GM12865 (cell line): ENCODE data around the gene CYP1B1.

Source experiments
- DNase-seq: peaks from one replicate; pipeline ENCODE4 v3.0.0; 2010; ENCODE audit warnings: low read depth
- H3K4me3 ChIP-seq: 2 replicates; pipeline ENCODE4 v1.5.1; 2011; ENCODE audit warnings: mild to moderate bottlenecking, low read depth, low read length, control low read depth
- TF ChIP-seq, protein P1 (sequence below): IDR thresholded peaks from 2 replicates; pipeline ENCODE4 v1.5.1; 2011; ENCODE audit warnings: low read length, control low read depth, low read depth, inconsistent platforms; ENCODE audit not compliant: insufficient read depth; ENCODE audit errors: missing control alignments

The CYP1B1 gene

DNA sequence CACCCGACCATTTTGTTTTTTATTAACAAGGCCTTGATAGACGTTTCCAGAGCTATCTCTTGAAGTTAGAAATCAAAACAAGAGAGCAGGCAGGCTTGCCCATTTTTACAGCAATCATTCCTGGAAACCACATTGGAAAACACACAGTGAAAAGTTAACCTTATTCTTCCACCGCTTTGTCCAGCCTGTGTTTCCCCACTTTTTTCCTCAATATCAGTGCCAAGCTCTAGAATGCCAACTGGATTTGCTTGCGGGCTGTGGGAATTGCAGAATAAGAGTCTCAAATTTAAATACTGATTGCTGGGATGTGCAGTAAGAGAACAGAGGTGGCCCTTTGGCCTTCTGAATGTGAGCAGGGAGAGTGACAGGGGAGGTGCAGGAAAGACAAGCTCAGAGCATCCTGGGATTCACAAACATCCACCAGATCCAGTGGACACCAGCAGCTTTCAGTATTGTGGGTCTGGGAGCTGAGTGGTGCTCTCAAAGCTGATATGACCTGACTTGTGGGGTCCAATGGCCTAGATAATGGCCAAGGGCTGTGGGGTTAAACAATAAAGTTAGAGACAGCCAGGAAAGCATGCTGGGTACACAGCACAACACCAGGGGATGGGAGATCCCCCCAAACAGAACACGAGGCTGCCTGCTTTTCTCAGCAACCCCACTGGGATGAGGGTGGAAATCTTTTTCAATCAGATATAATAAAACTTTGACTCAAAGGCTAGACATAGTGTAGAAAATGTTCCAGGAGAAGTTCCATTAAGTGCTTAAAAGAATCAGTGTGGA, 15.5 kb downstream of the CYP1B1 start:
- DNase-seq: no peak

DNA sequence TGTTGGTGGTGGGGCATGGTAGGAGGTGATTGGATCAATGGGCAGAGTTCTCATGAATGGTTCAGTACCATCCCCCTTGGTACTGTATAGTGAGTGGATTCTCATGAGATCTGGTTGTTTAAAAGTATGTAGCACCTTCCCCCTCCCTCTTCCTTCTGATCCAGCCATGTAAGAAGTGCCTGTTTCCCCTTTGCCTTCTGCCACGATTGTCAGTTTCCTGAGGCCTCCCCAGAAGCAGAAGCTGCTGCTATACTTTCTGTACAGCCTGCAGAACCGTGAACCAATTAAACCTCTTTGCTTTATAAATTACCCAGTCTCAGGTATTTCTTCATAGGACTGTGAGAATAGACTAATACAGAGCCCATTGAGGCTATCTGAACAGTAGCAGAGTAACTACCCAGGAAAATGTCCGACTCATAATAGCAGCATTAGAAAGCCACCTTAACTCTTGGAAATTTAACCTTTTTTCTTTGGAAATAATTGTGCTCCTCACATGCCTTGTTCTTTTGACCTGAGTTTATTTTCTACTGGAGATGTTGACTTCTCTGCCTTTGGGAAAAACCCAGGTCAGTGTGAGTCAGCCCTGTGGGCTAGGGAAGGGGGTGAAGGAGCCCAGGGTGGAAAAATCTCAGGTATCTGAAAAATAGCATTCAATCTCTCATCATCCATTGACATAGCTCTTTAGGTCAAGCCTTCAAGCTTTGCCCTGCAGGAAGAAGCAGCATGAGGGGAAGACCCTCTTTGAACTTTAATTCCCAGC, 18.1 kb downstream of the CYP1B1 start:
- TF ChIP-seq, protein P1, sequence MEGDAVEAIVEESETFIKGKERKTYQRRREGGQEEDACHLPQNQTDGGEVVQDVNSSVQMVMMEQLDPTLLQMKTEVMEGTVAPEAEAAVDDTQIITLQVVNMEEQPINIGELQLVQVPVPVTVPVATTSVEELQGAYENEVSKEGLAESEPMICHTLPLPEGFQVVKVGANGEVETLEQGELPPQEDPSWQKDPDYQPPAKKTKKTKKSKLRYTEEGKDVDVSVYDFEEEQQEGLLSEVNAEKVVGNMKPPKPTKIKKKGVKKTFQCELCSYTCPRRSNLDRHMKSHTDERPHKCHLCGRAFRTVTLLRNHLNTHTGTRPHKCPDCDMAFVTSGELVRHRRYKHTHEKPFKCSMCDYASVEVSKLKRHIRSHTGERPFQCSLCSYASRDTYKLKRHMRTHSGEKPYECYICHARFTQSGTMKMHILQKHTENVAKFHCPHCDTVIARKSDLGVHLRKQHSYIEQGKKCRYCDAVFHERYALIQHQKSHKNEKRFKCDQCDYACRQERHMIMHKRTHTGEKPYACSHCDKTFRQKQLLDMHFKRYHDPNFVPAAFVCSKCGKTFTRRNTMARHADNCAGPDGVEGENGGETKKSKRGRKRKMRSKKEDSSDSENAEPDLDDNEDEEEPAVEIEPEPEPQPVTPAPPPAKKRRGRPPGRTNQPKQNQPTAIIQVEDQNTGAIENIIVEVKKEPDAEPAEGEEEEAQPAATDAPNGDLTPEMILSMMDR: no peak
- H3K4me3 ChIP-seq: no peak overlapping the region
- no peak for DNase-seq

More for the DNA sequence above, 15.5 kb downstream of the CYP1B1 start:
- TF ChIP-seq, protein P1: no peak
- no peak overlapping the region for H3K4me3 ChIP-seq

DNA sequence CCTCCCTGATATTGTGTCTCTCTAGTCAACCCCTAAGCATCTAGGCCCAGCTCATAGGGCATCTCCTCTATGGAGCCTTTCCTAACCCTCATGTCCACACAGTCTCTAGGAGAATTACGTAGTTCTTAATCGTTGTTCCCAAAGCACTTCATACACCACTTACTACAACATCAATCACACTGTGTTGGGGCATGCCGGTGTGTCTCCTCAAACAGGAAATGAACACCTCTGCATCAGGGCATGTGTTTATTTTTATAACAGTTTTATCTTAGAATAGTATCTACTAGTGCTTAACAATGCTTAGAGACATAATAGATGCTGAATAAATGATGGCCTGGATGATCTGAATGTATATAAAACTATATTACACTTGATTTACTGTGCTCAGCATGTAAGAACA, 19.7 kb downstream of the CYP1B1 start:
- DNase-seq: no peak
- no peak overlapping the region for H3K4me3 ChIP-seq
- TF ChIP-seq, protein P1: no peak

DNA sequence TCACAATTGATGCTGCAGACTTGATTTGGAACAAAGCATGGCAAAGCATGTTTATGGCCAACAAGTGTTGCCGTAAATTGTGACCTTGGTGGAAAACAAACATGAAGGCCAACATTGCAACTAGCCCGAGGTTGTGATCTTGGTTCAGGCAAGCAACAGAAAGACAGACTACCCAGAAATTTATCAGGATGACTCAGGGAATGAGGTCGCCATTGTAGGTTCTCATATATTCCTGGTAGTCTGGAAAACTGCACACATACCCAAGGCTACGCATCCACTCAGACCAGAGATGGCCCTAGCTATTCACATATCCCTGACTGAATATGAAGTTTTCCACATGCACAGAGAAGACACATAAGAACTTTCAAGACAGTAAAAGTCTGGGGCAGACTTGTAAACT, 30.1 kb downstream of the CYP1B1 start:
- DNase-seq: no peak
- H3K4me3 ChIP-seq: no peak overlapping the region
- TF ChIP-seq, protein P1: no peak

DNA sequence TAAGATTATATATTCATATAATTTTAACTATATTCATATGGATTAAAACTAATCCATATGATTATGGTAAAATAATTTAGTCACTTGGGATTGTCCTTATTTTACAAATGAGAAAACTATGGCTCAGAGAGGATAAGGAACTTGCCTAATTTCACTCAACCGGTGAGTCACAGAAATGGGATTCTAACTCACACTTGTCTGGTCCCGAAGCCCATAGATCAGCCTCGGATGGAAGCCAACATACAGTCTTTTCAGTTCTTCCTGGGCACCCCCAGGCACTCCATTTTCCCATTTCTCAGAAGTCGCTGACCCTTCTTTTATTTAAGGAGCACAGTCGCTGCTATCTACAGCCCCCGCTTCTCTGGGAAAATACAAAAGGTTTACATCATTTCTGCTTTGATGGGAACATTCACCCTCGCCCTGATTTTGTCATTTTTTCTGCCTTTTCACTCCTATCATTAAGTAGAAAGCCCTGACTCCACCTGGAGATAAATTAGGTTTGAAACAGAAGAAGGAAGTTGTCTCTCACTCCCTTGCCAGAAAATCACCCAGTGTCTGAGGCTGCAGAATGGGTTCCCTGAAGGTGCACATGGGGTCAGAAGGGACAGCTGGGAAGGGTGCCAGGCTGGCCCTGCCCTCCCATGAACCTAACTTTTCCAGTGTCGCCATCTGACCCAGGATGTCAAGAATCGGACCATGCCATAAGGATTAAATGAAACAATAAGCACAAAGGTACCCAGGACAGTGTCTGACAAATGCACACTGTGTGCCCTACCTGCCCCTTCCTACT, 36.6 kb downstream of the CYP1B1 start:
- DNase-seq: peak; percentile 7
- TF ChIP-seq, protein P1: no peak
- peak overlapping the region; percentile 68 for H3K4me3 ChIP-seq

DNA sequence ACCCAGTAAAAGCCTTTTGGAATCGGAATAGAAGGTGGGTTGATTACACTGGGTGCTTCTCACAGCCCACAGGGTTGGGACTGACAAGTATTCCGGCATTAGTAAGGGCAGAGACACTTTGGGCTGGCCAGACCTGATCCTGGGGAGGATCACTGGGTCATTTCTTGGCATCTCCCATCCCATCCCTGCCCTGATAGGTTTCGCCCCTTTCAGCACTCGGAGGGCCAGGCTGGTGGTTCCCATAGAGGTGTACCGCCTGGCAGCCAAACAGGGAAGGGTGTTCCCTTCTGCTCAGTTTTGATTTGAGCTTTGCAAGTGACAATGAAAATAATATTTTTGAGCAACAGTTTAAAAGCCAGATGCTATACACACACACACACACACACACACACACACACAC, 37.3 kb downstream of the CYP1B1 start:
- TF ChIP-seq, protein P1: no peak
- DNase-seq: peak; percentile 31
- peak overlapping the region; percentile 68 for H3K4me3 ChIP-seq
